ACC112 (cell line): ENCODE data around the gene CT45A9.
"Not testable (repeated sequence)": the region's sequence is repeated elsewhere in the genome, so short reads cannot be mapped to it uniquely, and the experiment has no call there.

ENCODE experiments used
- H2AFZ ChIP-seq: fragments of 200-600 bp; sonication (generic); one replicate; pipeline ENCODE4 v1.6.0; 2017; ENCODE audit warnings: antibody characterized with exemption, low read length; ENCODE audit not compliant: unreplicated experiment
- H3K27ac ChIP-seq: fragments of 200-600 bp; sonication (generic); 2 replicates; pipeline ENCODE4 v1.5.1; 2014; ENCODE audit warnings: low read depth, mild to moderate bottlenecking, antibody characterized with exemption, low read length, moderate library complexity
- H3K27me3 ChIP-seq: fragments of 200-600 bp; sonication (generic); 2 replicates; pipeline ENCODE4 v1.6.1; 2014; ENCODE audit warnings: mild to moderate bottlenecking, antibody characterized with exemption, low read length, moderate library complexity, mixed read lengths; ENCODE audit not compliant: insufficient read depth
- H3K36me3 ChIP-seq: fragments of 200-600 bp; sonication (generic); 2 replicates; pipeline ENCODE4 v1.6.1; 2016; ENCODE audit warnings: mild to moderate bottlenecking, antibody characterized with exemption, low read length, moderate library complexity, mixed read lengths; ENCODE audit not compliant: insufficient read depth
- H3K4me1 ChIP-seq: fragments of 200-600 bp; sonication (generic); one replicate; pipeline ENCODE4 v1.6.1; 2016; ENCODE audit warnings: low read length, mixed read lengths; ENCODE audit not compliant: insufficient read depth, unreplicated experiment, control insufficient read depth
- H3K4me3 ChIP-seq: fragments of 200-600 bp; sonication (generic); 2 replicates; pipeline ENCODE4 v1.5.1; 2014; ENCODE audit warnings: mild to moderate bottlenecking, low read depth, low read length
- H3K79me2 ChIP-seq: fragments of 200-600 bp; sonication (generic); one replicate; pipeline ENCODE4 v1.6.0; 2016; ENCODE audit warnings: low read length; ENCODE audit not compliant: control insufficient read depth, unreplicated experiment, insufficient read depth

CT45A9 gene, protein sequence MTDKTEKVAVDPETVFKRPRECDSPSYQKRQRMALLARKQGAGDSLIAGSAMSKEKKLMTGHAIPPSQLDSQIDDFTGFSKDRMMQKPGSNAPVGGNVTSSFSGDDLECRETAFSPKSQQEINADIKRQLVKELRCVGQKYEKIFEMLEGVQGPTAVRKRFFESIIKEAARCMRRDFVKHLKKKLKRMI

DNA sequence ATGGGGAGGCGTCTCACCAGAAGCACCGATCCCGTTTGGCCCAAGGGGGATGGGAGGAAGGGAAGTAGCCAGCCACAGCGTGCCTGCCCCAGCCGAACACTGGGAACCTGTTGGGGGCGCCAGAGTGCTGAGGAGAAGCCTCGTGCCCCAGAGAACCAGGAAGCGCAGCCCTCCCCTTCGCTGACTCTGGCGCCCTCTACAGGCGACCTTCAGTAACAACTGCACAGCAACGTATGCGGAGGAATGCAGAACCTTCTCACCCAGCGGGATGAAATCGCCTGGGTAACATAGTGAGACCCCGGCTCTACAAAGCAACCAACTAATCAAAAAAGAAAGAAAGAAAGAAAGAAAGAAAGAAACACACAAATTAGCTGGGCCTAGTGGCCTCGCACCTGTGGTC lies at the start of gene CT45A9:
Gene CT45A9, minus strand, starts transcription at position 101 of the 400 bp plus-strand sequence. CDS start 3,751 bp downstream, outside the sequence.
- not testable (repeated sequence) for H2AFZ ChIP-seq, H3K4me1 ChIP-seq, H3K27ac ChIP-seq, H3K27me3 ChIP-seq, H3K79me2 ChIP-seq, H3K36me3 ChIP-seq, H3K4me3 ChIP-seq

DNA sequence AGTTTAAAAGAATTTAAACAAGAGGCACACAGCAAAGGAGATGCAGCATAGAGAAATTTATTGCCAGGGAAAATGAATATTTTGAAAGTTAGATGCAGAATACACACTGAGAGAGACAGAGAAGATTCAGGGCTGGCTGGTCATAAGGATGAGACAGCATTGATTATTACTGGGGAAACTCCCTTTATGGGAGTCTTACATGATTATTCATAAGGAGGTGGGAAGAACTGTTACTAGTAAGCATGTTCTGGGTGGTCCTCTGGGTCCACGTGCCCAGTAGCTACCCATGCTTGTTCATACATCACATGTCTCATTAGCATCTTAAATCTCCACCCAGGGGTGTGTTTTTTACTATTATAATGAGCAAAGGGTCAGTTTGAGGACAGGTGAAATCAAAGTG lies 48.9 kb upstream of the CT45A9 start:
- not testable (repeated sequence) for H3K4me3 ChIP-seq, H3K27ac ChIP-seq, H3K79me2 ChIP-seq, H2AFZ ChIP-seq, H3K36me3 ChIP-seq, H3K4me1 ChIP-seq, H3K27me3 ChIP-seq

DNA sequence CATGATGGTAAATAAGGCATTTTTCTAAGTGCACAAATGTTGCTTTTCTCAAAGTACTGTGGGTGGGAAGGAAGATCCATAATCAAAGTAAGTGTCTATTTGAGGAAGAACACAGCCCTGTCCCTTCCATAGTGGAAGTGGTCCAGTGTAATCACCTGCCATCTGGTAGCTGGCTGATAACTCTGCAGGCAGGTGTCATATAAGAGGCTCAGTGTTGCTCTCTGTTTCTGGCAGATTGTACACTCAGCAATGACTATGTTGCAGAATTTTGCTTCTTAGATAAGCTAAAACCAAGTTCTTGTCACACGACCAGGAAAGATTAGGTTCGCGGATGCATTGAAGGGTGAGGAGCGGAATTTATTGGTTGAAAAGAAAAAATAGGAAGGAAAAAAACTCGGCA lies 42.8 kb upstream of the CT45A9 start:
- H3K27ac ChIP-seq, result no peak overlapping the region
- H3K79me2 ChIP-seq, result no peaks in the 10 kb centered on the region
- no peaks in the 10 kb centered on the region for H3K4me1 ChIP-seq
- H3K36me3 ChIP-seq, result no peaks in the 10 kb centered on the region
- H3K4me3 ChIP-seq, result no peak overlapping the region
- no peak overlapping the region for H2AFZ ChIP-seq
- peaks cover 5% of the 10 kb centered on the region for H3K27me3 ChIP-seq

DNA sequence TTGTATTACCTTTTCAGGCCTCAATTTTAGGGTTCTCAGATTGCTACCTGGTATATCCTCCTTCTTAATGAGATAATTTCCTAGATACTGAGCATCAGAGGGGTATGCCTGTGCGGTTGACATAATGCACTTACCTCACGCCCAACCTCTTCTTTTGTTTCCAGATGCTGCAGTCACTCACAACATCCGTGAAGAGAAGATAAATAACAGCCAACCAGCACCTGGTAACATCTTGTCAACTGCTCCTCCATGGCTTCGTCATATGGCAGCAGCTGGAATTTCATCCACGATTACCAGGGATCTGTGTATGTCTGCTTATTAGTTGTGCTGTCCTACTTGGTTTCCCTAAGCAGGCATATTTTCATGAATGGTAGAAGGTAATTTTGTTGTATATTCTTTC lies 38.6 kb upstream of the CT45A9 start:
- Histone ChIP-seq H3K4me3 (no peak overlapping the region), H3K36me3 (no peaks in the 10 kb centered on the region), H3K27me3 (peaks cover 3% of the 10 kb centered on the region)

DNA sequence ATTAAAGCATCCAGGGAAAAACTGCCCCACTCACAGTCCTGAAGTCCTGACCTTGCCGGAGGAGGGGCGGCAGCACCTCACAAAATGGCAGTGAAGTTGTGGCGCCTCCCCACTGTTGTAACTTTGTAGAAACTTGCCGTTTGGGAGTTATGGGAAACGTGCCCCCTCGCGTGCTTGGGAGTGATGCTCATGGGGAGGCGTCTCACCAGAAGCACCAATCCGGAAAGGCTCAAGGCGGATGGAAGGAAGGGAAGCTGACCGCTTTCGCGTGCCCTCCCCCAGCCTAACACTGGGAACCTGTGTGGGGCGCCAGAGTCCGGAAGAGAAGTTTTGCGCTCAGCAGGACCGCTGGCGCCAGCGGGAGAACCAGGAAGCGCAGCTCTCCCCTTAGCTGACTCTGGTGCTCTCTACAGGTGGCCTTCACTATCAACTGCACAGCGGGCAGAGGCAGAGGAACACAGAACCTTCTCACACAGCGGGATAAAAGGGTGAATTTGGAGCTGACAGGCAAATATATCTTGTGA lies 21.7 kb upstream of the CT45A9 start, which contains the start of the genes CT45A10 and SAGE1:
Gene CT45A10, minus strand, starts transcription at position 151 of the 524 bp plus-strand sequence. CDS start 8,100 bp downstream, outside the sequence.
Gene SAGE1, plus strand, starts transcription at position 423 of the 524 bp plus-strand sequence. CDS start 2,527 bp downstream, outside the sequence.
- no peaks in the 10 kb centered on the region for H3K79me2 ChIP-seq

More for the DNA sequence above, 38.6 kb upstream of the CT45A9 start:
- Histone ChIP-seq H3K27ac (no peak overlapping the region), H2AFZ (no peak overlapping the region), H3K4me1 (no peaks in the 10 kb centered on the region), H3K79me2 (no peaks in the 10 kb centered on the region)

DNA sequence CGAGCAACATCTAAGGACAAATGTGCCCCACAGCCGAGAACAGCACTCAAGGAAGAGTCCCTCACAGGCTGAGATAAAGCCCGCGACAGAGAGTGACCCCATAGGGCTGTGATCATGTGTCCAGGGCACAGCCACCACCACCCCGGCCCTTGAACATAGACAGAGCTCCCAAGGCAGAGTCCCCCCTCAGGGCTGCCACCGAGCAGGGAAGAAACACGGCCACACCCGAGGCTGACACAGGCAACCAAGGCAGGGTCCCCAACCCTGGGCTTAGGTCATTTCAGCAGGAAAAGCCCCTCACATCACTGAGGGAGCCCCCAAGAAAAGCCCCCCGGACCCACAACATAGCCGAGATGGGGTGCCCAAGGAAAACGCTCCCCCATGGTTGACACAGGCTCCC lies 21.2 kb upstream of the CT45A9 start:
- Histone ChIP-seq H3K79me2 (no peaks in the 10 kb centered on the region), H3K36me3 (no peaks in the 10 kb centered on the region), H3K4me1 (no peaks in the 10 kb centered on the region), H3K27ac (no peak overlapping the region), H3K4me3 (no peak overlapping the region), H2AFZ (no peak overlapping the region), H3K27me3 (no peaks in the 10 kb centered on the region)

More for the DNA sequence above, 21.7 kb upstream of the CT45A9 start, which contains the start of the genes CT45A10 and SAGE1:
- Histone ChIP-seq H3K36me3 (no peaks in the 10 kb centered on the region), H2AFZ (no peak within 1 kb of the TSS), H3K4me1 (no peaks in the 10 kb centered on the region), H3K27me3 (no peaks in the 10 kb centered on the region), H3K27ac (no peak within 1 kb of the TSS), H3K4me3 (no peak within 1 kb of the TSS)

DNA sequence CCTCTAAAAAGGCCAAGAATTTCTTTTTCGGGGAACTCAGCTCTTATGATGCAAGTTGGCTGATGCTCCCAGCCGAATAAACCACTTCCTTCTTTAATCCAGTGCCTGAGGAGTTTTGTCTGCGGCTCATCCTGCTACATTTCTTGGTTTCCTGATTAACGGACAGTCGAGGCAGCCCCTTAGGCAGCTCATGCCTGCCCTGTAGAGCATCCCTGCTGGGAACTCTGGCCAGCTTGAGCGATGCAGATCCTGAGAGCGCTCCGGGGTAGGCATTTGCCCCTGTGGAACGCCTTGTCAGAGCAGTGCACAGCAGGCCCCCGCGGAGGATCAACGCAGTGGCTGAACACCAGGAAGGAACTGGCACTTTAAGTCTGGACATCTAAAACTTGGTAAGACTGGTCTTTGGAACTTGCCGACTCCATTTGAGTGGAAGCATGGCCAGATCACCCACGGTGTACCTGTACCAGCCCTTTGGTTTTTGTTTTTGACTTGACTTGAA lies 18.5 kb upstream of the CT45A9 start:
- H3K79me2 ChIP-seq, result no peaks in the 10 kb centered on the region

DNA sequence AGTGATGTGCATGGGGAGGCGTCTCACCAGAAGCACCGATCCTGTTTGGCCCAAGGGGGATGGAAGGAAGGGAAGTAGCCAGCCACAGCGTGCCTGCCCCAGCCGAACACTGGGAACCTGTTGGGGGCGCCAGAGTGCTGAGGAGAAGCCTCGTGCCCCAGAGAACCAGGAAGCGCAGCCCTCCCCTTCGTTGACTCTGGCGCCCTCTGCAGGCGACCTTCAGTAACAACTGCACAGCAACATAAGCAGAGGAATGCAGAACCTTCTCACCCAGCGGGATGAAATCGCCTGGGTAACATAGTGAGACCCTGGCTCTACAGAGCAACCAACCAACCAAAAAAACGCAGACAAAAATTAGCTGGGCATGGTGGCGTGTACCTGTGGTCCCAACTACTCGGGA lies 17.4 kb upstream of the CT45A9 start:
- H3K27ac ChIP-seq, H2AFZ ChIP-seq, H3K36me3 ChIP-seq, H3K4me3 ChIP-seq, H3K27me3 ChIP-seq, H3K79me2 ChIP-seq, H3K4me1 ChIP-seq: not testable (repeated sequence)

More for the DNA sequence above, 18.5 kb upstream of the CT45A9 start:
- Histone ChIP-seq H3K36me3 (no peaks in the 10 kb centered on the region), H2AFZ (no peak overlapping the region), H3K27ac (no peak overlapping the region), H3K4me3 (no peak overlapping the region), H3K4me1 (no peaks in the 10 kb centered on the region), H3K27me3 (no peaks in the 10 kb centered on the region)

DNA sequence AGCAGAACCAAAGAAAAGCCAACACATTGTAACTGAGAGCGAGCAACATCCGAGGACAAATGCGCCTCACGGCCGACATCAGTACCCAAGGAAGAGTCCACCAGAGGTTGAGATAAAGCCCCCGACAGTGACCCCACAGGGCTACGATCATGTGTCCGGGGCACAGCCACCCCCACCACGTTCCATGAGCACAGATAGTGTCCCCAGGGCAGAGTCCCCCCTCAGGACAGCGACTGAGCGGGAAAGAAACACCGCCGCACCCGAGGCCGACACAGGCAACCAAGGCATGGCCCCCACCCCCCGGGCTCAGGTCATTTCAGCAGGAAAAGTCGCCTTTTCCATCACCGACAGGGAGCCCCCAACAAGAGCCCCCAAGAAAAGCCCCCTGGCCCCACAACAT lies 16.6 kb upstream of the CT45A9 start:
- H3K4me1 ChIP-seq, H3K27ac ChIP-seq, H3K27me3 ChIP-seq, H3K79me2 ChIP-seq, H2AFZ ChIP-seq, H3K4me3 ChIP-seq, H3K36me3 ChIP-seq: not testable (repeated sequence)

DNA sequence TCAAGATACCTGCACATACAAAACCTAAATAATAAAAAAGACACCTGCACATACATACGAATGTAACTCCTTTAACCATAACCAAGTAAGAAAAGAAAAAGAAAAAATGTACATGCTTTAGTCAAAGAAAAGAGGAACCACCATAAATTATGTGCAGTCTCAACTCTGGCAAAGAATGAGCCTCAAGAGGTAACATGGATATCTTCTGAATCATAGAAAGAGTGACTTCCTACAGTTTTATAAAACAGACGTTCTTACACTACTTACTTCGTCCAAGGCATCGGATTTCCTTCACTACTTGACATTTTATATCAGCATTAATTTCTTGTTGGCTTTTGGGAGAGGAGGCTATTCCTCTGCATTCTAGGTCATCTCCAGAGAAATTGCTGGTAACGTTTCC lies 11.1 kb upstream of the CT45A9 start:
- H3K4me3 ChIP-seq, H2AFZ ChIP-seq, H3K4me1 ChIP-seq, H3K36me3 ChIP-seq, H3K27me3 ChIP-seq, H3K79me2 ChIP-seq, H3K27ac ChIP-seq: not testable (repeated sequence)

DNA sequence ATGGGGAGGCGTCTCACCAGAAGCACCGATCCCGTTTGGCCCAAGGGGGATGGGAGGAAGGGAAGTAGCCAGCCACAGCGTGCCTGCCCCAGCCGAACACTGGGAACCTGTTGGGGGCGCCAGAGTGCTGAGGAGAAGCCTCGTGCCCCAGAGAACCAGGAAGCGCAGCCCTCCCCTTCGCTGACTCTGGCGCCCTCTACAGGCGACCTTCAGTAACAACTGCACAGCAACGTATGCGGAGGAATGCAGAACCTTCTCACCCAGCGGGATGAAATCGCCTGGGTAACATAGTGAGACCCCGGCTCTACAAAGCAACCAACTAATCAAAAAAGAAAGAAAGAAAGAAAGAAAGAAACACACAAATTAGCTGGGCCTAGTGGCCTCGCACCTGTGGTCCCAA lies 17.2 kb downstream of the CT45A9 start, which contains the start of gene CT45A8:
Gene CT45A8, minus strand, starts transcription at position 101 of the 400 bp plus-strand sequence. CDS start 3,755 bp downstream, outside the sequence.
- H3K36me3 ChIP-seq, H3K4me1 ChIP-seq, H3K27ac ChIP-seq, H3K79me2 ChIP-seq, H3K27me3 ChIP-seq, H2AFZ ChIP-seq, H3K4me3 ChIP-seq: not testable (repeated sequence)
